T-helper 1 cell (primary cell): ENCODE measurements around the gene MDM4.
A peak's percentile ranks its signal among the peaks of the same experiment; 100 is the strongest.
"Not testable (repeated sequence)": the region's sequence is repeated elsewhere in the genome, so short reads cannot be mapped to it uniquely, and the experiment has no call there.

Experiments
- DNase-seq, 5 donors: peaks; one replicate each; pipeline ENCODE4 v3.0.0-alpha.2; 2012 to 2020

The MDM4 gene

GRCh38 chr1:204563307-204563706 lies 47.1 kb downstream of the MDM4 start:
- no peak for DNase-seq

GRCh38 chr1:204563780-204564179 lies 47.6 kb downstream of the MDM4 start:
- peak in 1 of 5 donors; percentile 6 for DNase-seq

GRCh38 chr1:204564835-204565234 lies 48.6 kb downstream of the MDM4 start:
- peak in 2 of 5 donors; percentile 18 to 68 for DNase-seq

GRCh38 chr1:204565617-204566582 lies 49.7 kb downstream of the MDM4 start:
- DNase-seq: peak in 4 of 5 donors; percentile 30 to 80 (median 46)

- no peak for DNase-seq
Measured at GRCh38 chr1:204566583-204566955, 50.4 kb downstream of the MDM4 start.

- peak in 1 of 5 donors; percentile 27 for DNase-seq
Measured at GRCh38 chr1:204567071-204567470, 50.9 kb downstream of the MDM4 start.

- DNase-seq: no peak
Measured at GRCh38 chr1:204568576-204569315, 52.5 kb downstream of the MDM4 start.

- DNase-seq: no peak
Measured at GRCh38 chr1:204569478-204569877, 53.3 kb downstream of the MDM4 start.

- not testable (repeated sequence) for DNase-seq
Measured at GRCh38 chr1:204570021-204570420, 53.8 kb downstream of the MDM4 start.

GRCh38 chr1:204571128-204571527 lies 54.9 kb downstream of the MDM4 start:
- no peak for DNase-seq

GRCh38 chr1:204571631-204572030 lies 55.4 kb downstream of the MDM4 start:
- no peak for DNase-seq

GRCh38 chr1:204572923-204573922 lies 57.0 kb downstream of the MDM4 start:
- DNase-seq: no peak

- DNase-seq: no peak
Measured at GRCh38 chr1:204574016-204574864, 58.0 kb downstream of the MDM4 start.

- no peak for DNase-seq
Measured at GRCh38 chr1:204574865-204575163, 58.6 kb downstream of the MDM4 start.

GRCh38 chr1:204575221-204576190 lies 59.3 kb downstream of the MDM4 start:
- DNase-seq: no peak

- no peak for DNase-seq
Measured at GRCh38 chr1:204576422-204576821, 60.2 kb downstream of the MDM4 start.

- no peak for DNase-seq
Measured at GRCh38 chr1:204577794-204578478, 61.7 kb downstream of the MDM4 start.

GRCh38 chr1:204578867-204579664 lies 62.9 kb downstream of the MDM4 start:
- peak in 1 of 5 donors; percentile 68 for DNase-seq

- DNase-seq: no peak
Measured at GRCh38 chr1:204579681-204580080, 63.5 kb downstream of the MDM4 start.
